ENCODE results near the gene CAPN1.

CAPN1 gene

DNA sequence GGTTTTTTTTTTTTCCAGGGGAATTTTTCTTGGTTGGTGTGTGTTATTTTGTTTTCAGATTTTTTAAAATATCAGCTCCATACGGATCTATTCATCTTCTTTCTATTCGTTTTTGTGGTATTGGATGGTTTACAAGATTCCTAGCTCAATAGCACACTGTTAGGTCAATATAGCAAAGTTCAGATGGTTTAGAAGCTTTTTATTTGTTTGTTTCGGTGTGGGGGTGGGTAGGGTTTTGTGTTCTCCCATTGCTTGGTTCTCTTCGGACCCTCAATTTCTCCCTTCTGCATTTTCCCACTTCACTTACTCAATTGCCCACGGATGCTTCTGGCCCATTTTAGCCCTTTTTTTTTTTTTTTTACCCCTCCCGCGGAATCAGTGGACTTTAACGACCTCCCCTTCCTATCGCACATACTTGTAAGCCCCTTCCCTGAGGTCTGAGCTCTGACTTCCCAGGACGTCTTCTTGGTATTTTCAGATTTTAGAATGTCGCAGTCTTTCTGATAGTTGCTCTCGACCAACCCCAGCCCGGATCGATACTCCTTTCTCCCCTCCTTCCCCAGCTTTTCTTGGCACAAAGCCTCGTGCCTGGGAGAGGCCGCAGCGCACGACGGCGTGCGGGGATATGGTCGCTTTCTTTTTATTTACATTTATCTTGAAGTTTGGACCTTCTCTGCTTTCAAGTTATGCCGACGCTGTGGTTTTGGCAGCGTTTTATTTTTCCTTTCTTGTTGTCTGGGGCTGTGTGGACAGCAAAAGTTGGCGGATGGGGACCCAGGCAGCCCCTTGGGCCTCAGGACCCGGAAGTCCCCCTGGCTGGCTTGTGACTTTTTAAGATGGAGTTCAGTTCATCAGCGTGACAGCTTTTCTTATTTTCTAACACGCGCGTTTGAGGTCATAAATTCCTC lies 16.1 kb upstream of the CAPN1 start:
- TF ChIP-seq, protein P1, sequence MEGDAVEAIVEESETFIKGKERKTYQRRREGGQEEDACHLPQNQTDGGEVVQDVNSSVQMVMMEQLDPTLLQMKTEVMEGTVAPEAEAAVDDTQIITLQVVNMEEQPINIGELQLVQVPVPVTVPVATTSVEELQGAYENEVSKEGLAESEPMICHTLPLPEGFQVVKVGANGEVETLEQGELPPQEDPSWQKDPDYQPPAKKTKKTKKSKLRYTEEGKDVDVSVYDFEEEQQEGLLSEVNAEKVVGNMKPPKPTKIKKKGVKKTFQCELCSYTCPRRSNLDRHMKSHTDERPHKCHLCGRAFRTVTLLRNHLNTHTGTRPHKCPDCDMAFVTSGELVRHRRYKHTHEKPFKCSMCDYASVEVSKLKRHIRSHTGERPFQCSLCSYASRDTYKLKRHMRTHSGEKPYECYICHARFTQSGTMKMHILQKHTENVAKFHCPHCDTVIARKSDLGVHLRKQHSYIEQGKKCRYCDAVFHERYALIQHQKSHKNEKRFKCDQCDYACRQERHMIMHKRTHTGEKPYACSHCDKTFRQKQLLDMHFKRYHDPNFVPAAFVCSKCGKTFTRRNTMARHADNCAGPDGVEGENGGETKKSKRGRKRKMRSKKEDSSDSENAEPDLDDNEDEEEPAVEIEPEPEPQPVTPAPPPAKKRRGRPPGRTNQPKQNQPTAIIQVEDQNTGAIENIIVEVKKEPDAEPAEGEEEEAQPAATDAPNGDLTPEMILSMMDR (IDR thresholded peaks at IDR 0.05) = no peak

DNA sequence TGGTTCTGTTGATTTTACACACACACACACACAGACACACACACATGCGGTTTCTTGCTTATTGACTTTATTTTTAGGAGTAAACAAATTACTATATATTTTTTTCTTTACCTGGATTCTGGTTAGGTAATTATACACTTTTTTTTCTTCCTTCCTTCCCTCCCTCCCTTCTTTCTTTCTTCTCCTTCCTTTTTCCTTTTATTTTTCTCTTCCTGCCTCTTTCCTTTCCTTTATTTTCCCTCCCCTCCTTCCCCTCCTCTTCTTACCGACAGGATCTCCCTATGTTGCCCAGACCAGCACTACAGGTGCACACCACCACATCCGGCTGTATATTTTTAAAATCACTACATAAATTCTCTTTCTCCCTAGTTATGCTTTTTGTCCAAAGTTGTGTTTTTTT lies 14.8 kb upstream of the CAPN1 start:
- TF ChIP-seq, protein P1 (IDR thresholded peaks at IDR 0.05) = no peak

DNA sequence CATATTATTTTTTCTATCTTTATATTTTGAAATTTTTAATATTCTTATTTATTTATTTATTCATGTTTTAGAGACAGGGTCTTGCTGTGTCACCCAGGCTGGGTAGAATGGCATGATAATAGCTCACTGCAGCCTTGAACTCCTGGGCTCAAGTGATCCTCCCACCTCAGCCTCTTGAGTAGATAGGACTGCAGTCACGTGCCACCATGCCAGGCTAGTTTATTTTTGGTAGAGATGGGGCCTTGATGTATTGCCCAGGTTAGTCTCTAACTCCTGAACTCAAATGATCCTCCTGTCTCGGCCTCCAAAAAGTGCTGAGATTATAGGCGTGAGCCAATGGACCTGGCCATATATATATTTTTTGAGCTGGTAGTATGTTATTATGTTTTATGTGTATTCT lies 14.1 kb upstream of the CAPN1 start:
- TF ChIP-seq, protein P1 (IDR thresholded peaks at IDR 0.05) = no peak

DNA sequence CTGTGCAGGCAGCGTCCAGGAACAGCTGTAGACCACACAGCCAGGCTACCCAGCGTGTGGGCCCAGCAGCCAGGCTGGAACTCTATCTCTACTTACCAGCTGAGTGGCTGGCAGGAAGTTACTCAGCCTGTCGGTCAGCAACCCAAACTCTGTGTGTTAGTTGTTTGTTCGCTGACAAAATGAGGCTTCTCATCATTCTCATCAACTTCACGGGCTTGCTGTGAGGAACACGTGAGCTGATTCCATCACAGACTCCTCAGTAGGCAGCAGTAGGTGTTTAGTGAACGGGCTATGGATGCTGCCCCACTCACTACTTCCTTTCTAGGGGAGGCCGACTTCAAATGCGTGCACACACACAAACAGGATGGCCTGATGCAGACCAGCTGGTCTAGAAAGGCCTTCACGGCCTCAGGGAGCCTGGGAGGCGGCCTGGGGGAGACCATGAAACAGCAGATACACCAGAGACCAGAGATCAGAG lies 12.5 kb upstream of the CAPN1 start:
- TF ChIP-seq, protein P1 (IDR thresholded peaks at IDR 0.05) = no peak

DNA sequence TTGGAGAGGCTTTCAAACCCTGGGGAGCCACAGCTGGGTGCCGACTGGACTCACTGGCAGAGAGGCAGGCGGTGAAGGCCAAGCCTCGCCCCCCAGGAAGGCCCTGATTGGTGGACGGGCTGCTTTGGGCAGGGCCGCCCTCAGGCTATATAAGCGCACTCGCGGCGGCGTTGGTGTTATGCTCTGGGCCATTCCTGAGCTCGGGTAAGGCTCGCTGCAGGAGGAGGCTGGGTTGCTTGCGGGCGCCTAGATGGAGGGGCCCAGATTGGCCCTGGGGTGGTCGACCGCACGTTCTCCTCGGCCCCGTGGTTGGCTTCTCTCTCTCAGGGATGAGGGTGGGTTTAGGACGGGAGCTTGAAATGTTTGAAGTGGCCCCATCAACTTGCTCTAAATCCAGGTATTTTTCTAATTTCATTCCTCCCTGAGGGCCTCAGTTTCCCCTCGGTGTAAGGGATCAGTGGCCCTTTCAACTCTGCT lies 11.6 kb upstream of the CAPN1 start, which contains the start of gene SPDYC:
SPDYC (plus strand) TSS at position 176 of the 477 bp plus-strand sequence. CDS start 1,125 bp downstream, outside the sequence.
- TF ChIP-seq, protein P1 (IDR thresholded peaks at IDR 0.05) = no peak

DNA sequence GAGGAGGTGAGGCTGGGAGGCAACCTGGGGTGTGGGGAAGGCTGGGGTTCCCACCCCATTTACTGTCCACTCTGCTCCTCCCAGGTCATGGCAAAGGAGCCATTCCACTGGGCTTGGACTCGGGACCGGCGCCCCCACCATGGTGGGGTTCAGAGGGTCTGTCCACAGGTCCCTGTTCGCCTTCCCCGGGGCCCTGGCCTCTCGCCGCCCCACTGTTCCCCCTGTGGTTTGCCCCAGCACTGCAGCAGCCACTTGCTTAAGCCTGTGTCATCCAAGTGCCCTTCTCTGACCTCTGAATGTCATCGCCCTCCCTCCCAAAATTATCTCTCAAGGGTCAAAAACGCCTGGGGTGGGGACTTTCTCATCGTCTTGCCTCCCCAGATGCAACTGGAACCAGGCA lies 9.1 kb upstream of the CAPN1 start:
- TF ChIP-seq, protein P1 (IDR thresholded peaks at IDR 0.05) = no peak

DNA sequence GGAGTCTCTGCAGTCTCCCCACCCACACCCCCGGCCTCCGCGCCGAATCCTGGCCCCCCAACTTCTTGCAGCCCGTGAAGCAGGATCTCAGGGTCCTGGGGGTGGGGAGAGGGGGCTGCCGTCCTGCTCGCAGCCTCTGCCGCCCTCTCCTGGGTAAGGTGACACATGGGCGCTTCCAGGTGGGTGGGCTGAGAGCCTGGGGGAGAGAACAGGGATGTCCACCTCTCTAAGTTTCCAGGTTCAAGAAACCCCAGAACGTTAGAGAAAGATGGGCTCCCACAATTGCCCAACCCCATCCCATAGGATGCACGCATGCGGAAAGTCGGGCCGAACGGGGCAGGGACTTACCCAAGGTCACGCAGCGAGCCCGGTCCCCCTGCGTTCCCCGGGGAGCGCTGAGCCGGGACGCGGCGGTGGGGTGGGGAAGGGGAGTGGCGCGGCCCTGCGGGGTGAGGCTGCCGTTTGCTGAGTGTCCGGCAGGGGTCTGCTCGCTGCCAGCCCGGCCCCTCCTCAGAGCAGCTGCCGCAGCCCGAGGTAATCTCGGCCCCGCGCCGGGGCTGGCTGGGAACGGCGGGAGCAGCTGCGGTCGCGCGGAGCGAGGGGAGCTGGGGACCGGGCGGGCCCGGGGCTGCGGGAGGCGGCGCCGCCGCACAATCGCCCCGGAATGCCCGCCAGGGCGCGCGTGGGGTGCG lies 705 bp upstream of the CAPN1 start:
- TF ChIP-seq, protein P1 (IDR thresholded peaks at IDR 0.05) = peak; percentile 47
